ENCODE data around the gene ZMYND11.

GRCh38 chr10:299512-299911 is 164.3 kb downstream of the ZMYND11 start:
- no peak for TF ChIP-seq CTCF (IDR thresholded peaks at IDR 0.05)
- TF ChIP-seq POLR2AphosphoS5 (IDR thresholded peaks at IDR 0.05; ENCODE audit: low read depth, low read length) = no peak
- TF ChIP-seq EP300 (IDR thresholded peaks at IDR 0.05; ENCODE audit: borderline replicate concordance in 1 of 2, low read depth in 1 of 2, low read length in 1 of 2) = no peak

Data from SK-N-SH (cell line).